Superior temporal gyrus (tissue), 1 donor: ENCODE results near the gene RPS6KB2.
"Not testable (repeated sequence)": the region's sequence is repeated elsewhere in the genome, so short reads cannot be mapped to it uniquely, and the experiment has no call there.

Experiments
- DNase-seq: peaks from one replicate; pipeline ENCODE4 v3.0.0-alpha.2; 2016; ENCODE audit errors: extremely low spot score

Gene RPS6KB2

DNA sequence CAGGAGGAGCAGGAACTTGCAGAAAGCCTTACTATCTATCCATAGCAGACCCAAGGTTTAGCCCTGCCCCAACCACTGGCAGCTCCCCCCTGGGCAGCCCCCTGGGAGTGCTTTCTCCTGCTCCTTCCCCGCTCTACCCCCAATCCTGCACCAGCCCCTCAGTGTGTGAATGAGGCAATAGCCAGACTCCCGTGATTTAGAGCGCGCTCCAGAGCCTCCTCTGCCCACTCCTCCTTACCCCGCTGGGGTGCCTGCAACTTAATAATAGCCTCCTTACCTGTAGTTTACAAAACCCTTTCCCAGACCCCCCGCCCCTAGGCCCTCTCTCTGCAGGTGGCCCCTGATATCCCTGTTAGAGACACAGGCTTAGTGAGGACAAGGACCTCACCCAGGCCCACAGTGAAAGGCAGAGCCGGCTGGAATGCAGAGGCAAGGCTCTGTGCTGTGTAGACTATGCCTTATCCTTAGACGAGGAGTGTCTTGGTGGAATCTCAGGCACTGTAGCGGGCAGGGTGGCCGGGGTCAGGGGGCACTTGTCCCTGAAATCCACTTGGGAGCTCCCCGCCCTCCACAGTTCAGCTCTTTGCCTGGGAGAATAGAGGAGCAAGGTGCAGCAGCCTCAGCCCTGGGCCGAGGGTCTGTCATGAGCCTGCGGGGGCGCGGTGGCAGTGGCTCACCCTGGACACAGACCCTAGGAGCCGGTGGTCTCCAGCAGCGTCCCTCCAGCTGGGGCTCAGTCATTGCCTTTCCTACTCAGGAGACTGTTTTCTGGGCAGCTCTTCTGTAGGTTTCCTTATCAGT is 17.1 kb upstream of the RPS6KB2 start:
- peak; percentile 12 for DNase-seq

DNA sequence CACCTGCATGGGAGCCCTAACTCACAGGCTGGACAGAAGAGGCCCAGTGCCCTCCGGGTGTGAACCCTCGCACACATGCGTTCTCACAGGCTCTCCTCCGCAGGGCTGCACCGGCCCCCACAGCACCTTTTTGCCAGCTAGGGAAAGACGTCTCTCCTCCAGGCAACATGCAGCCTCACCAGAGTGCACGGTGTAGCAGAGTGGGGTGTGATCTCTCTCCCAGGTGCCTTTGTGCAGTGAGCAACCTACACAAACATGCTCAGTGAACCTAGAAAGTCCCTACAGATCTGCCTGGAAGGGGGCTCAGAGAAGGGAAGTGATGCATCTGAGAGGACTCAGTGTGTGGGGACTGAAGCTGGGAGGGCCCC is 16.5 kb upstream of the RPS6KB2 start:
- peak; percentile 15 for DNase-seq

DNA sequence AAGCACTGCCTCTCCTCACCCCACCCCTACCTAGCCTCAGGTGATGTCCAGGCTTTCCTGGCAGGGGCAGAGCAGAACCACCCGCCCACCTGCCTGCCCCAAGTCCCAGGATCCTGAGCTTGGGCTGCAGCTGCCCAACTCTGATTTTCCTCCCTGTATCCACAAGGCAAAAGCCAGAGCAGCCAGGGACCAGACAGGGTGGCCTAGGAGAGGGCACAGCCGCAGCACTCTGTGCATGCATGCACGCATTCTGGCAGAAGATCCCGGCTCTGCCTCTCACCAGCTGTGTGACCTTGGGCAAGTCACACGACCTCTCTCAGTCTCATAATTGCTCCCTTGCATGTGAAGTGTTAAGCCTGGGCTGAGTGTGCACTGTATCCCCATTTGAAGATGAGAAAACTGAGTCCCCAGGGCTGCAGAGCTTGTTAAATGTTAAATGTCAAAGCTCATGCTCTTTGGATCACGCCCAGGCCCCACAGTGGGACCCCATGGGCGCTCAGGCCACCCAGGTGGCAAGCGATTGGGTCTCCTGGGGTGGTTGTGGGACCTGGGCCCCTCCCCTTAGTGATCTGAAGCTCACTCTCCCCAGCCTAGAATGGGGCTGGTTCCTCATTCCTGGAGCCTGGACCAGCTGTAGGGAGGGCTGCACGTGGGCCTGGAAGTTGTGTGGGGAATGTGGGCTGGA is 15.7 kb upstream of the RPS6KB2 start:
- peak; percentile 7 for DNase-seq

DNA sequence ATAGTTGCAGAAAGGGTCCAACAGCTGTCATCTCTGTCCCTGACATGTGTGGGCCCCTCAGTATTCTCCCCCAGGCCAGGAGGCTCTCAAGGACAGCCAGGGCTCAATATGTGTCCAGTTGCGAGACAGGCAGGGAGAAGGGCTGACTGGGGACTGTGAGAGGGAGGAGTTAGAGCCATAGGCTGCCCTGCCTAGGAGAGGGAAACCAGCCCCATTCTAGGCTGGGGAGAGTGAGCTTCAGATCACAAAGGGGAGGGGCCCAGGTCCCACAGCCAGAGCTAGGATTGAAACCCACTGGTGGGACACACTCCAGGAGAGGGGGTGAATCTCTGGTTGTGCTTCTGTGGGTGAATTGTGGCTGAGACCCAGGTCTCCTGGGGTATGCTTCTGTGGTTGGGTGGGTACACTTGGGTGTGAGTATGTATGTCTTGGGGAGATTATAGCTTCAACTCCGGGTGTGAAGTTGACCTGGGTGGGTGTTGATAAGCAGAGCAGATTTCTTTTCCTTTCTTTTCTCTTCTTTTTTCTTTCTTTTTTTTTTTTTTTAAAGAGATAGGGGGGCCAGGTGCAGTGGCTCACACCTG is 14.9 kb upstream of the RPS6KB2 start:
- peak; percentile 44 for DNase-seq

DNA sequence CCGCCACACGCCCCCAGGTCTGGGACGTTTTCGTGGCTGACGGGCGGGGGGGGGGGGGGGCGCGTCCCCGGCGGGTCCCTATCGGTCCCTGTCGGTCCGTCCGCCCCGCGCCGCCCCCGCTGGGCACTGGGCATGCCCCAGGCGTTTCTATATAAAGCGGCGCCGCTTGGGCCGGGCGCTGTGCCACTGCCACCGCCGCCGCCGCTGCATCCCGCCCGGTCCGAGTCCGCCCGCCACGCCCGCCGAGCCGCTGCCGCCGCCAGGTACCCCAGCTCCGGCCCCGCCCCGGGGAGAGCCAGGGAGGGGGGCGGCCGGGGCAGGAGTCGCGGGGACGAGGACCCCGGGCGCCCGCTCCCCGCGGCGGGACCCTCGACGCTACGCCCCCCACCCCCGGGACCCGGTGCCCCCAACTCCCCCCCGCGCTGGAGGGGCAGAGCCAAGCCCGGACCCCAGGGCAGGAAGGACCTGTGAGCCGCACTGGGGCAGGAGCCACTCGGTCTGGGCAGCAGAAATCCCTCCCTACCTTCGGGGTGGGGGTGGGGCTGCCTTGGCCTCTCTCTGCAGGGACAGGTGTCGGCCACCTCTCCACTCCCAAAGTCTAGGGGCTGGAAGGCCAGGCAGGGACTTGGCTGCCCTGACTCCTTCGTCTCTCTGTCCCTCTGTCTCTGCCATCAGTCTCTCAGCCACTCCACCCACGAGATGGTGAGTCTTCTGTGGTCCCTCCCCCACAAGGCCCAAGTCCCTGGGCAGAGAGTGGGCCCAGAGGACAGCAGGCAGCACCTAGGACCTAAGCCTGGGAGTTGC is 12.6 kb upstream of the RPS6KB2 start, which contains the start of gene CARNS1:
Gene CARNS1 (plus strand): TSS at position 178 of the 804 bp plus-strand sequence. CDS start 522 bp downstream, at position 700.
- peak; percentile 69 for DNase-seq

DNA sequence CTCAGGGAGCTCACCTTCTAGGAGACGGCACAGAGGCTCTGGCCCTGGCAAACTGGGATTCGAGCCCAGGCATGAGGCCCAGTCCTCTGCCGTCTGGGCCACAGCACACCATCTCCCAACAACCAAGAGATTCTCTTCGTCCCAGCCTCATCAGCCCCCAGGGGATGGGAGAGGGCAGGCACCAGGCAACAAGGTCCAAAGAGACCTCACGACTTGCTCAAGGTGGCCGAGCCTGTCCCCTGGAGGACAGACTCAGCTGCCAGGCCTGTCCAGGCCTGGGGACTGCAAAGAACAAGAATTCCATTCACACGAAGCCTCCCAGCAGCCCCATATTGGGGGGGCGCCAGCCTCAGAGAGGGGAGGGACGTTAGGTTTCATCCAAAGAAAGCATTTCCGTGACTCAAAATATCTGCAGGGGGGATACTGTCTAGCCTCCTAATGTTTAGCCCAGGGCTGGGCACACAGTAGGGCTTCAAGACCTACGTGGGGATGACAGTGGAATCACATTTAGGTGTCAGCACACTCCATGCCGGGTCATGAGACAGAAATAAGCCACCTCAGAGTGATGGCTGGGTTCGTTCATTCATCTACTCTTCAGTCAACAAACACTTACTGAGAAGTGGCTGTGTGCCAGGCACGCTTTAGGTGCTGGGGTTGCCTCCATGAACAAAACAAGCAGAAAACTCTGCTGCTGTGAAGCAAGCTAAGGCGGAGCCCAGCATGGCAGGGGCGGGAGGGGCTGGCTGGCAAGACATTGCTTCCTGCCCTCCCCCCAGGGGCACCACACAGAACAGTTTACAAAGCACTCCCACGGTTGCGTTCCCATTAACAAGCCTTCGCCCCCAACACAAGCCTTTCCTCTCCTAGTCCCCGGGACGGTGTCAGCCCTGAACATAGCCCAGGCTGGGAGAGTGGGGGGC is 11.6 kb upstream of the RPS6KB2 start:
- peak; percentile 48 for DNase-seq

DNA sequence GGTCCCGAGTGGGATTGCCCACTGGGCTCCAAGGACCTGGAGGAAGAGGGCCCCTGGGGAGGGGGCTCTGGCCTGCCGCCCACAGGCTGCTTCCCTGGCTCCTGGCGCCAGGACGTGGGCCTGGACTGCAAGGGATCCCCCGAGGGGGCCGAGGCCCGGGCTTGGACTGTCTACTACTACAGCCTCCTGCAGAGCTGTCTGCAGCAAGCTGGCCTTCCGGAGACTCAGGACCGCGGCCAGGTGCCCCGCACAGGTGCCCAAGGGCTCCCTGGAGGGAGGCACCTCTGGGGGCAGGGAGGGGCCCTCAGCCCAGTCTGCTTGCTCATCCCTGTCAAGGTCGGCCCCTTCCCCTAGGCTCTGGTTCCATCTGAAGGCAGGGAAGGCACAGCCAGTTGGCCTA is 10.9 kb upstream of the RPS6KB2 start:
- DNase-seq, result no peak

DNA sequence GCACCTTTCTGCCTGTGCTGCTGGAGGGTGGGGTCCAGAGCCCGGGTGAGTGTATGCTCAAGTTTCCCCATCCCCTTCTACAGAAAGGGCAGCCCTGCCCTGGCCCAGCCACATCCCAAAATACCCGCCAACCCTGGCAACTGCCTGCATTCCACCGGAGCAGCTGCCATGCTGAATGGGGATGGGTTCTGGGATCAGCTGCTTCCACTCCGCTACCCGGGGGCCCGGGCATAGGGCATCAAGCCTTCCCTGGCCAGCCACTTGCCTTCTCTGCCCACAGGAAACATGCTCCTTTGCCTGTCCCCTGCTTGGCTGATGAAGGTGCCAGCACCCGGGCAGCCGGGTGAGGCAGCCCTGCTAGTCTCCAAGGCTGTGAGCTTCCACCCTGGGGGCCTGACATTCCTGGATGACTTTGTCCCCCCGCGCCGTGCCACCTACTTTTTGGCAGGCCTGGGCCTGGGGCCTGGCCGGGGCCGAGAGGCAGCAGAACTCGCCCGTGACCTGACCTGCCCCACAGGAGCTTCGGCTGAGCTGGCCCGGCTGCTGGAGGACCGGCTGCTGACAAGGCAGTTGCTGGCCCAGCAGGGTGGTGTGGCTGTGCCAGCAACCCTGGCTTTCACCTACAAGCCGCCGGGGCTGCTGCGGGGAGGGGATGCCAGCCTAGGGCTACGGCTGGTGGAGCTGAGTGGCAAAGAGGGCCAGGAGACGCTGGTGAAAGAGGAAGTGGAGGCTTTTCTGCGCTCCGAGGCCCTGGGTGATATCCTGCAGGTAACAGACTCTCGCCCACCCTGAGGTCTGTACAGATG is 9.6 kb upstream of the RPS6KB2 start:
- no peak for DNase-seq

DNA sequence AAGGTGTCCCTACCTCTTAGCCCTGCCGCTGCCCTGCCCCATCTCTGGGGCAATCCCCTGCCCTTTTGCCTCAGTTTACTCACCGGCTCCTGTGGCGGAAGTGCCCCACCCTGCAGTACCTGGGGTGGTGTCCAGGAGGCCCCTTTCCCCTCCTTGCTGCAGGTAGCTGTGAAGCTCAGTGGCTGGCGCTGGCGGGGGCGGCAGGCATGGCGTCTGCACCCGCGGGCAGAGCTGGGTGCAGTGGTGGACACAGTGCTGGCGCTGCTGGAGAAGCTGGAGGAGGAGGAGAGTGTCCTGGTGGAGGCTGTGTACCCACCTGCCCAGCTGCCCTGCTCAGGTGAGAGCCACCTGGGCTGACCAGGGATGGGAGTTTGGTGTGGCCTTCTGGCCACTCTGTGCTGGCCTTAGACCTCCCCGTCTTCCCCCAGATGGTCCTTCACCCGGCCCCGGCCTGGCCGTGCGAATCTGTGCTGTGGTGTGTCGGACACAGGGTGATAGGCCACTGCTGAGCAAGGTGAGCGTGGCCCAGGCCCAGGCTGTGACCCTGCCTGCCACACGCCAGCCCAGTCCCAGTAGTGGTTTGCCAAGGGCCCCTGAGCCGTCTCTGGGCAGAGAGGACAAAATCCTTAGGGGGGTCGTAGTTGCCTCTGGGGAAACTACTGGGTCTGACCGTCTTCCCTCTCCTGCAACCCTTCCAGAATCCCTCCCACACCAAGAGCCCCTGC is 8.8 kb upstream of the RPS6KB2 start:
- DNase-seq, result no peak

DNA sequence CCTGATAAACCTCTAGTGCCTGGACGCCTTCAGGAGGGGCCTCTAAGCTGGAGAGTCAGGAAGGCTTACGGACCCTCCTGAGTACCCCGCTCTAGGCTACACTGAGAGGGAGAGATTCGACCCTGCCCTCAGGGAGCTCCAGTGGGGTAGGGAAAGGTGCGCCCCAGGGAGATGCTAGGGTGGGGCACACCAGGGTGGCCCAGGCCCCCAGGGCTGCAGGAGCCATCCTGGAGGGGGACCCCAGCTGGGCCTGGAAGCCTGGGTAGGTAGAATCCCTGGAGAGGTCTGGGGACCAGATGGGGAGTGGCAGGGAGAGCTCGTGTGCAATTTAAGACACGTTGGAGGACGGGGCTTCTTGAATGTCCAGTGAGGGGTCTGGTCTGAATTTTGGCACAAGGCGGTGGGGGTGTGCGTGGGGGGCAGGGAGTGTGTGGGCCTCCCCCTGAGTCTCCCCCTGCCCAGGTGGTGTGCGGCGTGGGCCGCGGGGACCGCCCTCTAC is 8.1 kb upstream of the RPS6KB2 start:
- DNase-seq, result no peak

DNA sequence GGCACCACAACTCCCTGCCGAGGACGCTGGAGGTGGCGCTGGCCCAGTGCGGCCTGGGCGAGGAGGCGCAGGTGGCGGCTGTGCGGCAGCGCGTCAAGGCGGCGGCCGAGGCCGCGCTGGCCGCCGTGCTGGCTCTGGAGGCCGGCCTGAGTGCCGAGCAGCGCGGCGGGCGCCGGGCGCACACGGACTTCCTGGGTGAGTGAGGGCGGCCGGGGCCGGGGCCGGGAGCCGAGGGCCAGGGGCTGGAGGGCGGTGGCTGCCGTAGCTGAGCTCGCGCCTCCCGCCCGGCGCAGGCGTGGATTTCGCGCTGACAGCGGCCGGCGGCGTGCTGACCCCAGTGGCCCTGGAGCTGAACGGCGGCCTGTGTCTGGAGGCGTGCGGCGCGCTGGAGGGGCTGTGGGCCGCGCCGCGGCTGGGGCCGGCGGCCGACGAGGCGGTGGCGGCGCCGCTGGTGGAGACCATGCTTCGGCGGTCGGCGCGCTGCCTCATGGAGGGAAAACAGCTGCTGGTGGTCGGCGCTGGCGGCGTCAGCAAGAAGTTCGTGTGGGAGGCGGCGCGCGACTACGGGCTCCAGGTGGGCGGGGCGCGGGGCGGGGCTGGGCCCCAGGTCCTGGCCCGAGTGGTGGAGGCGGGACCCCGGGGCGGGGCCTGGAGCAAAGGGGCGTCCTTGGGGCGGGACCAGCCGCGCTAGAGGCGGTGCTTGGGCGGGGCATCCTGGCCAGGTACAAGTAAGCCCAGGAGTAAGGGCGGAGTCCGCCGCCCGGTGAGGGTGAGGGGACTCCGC is 7.5 kb upstream of the RPS6KB2 start:
- peak; percentile 81 for DNase-seq

DNA sequence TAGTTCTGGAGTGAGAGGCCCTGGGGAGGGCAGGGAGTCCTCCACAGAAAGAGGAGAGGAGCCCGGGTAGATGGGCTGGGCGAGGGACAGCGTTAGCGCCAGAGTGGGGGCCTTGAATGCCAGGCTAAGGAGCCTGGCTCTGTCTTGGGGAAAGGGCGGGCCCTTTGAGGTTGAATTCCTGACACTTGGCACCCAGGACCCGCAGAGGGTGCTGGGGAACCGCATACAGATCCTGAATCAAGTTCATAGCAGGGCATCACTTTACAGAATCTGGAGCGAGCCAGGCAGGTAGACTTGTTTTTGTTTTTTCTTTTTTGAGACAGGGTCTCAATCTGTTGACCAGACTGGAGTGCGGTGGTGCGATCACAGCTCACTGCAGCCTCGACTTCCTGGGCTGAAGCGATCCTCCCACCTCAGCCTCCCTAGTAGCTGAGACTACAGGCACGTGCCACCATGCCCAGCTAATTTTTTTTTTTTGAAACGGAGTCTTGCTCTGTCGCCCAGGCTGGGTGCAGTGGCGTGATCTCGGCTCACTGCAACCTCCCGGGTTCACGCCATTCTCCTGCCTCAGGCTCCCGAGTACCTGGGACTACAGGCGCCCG is 6.8 kb upstream of the RPS6KB2 start:
- no peak for DNase-seq

DNA sequence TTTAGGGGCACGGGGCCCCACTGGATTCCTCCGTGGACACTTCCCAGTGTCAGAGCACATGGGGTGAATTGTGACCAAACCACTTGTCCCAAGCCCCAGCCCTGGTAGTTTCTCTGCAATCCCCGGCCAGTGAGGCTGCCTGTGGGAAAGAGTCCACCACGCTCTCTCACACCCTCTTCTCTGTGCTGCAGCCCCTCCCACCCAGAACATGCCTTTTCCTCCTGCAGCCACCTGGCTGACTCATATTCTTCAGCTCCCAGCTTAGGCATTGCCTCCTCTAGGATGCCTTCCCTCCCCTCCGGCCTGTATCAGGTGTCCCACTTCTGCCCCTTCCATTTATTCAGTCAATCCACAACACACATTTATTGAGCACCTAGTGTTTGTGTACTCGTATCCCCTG is 5.4 kb upstream of the RPS6KB2 start:
- DNase-seq, result no peak

DNA sequence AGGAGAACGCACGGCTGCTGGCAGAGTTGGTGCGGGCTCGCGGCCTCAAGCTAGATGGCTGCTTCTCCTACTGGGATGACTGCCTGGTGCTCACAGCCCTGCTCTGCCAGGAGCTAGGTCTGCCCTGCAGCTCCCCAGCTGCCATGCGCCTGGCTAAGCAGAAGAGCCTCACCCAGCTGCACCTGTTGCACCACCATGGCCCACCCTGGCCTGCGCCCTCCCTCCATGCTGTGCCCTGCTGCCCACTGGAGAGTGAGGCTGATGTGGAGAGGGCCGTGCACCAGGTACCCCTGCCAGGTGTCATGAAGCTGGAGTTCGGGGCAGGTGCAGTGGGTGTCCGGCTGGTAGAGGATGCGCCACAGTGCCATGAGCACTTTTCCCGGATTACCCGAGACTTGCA is 4.8 kb upstream of the RPS6KB2 start:
- DNase-seq, result no peak

DNA sequence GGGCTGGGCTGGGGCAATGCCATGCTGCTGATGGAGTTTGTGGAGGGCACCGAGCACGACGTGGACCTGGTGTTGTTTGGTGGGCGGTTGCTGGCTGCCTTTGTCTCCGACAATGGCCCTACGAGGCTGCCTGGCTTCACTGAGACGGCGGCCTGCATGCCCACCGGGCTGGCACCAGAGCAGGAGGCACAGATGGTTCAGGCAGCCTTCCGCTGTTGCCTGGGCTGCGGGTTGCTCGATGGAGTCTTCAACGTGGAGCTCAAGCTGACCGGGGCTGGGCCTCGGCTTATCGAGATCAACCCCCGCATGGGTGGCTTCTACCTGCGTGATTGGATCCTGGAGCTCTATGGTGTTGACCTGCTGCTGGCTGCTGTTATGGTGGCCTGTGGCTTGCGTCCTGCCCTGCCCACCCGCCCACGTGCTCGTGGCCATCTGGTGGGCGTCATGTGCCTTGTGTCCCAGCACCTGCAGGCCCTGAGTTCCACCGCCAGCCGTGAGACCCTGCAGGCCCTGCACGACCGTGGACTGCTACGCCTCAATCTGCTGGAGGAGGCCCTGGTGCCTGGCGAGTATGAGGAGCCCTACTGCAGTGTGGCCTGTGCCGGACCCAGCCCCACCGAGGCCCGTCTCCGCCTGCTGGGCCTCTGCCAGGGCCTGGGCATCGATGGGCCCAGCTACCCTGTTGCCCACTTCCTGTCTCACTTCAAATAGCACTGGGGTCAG is 4.2 kb upstream of the RPS6KB2 start:
- DNase-seq, result no peak

DNA sequence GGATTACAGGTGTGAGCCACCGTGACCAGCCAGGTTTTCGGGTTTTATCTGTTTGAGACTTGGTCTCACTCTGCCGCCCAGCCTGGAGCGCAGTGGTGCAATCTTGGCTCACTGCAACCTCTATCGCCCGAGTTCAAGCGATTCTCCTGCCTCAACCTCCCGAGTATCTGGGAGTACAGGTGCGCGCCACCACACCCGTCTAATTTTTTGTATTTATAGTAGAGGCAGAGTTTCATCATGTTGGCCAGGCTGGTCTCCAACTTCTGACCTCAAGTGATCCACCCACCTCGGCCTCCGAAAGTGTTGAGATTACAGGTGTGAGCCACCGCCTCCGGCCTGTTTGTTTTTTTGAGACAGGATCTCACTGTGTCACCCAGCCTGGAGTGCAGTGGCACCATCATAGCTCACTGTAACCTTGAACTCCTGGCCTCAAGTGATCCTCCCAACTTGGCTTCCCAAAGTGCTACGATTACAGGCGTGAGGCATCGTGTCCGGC is 882 bp upstream of the RPS6KB2 start:
- not testable (repeated sequence) for DNase-seq

DNA sequence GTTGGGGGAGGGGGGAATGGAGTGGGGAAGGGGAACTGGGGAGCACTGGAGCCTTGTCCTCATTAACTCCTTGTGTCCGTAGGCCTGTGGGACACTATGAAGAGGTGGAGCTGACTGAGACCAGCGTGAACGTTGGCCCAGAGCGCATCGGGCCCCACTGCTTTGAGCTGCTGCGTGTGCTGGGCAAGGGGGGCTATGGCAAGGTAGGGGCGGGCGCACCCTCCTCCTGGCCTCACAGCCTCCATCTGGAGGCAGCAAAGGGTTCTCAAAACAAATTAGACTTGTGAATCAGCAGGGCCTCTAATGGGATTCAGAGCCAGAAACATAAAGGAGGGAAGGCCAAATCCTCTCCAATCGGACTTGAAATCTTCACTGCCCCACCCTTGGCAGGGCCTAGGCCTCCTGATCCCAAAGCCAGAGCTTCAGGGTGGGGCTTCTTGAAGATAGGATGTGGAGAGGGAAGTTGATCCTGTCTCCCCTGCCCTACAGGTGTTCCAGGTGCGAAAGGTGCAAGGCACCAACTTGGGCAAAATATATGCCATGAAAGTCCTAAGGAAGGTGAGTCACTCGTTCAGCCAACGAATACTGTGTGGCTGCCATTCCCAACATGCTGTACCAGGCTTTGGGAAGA is 859 bp downstream of the RPS6KB2 start:
- no peak for DNase-seq
